HepG2 (cell line): ENCODE measurements around the gene SNED1. TPM values are rescaled to one million over a fixed set of nuclear protein-coding genes. Genes with fewer than 3 reads are reported as not detected.

ENCODE experiments used
- ARID4A ChIP-seq: sonication (generic); formaldehyde crosslinking; IDR thresholded peaks from 2 replicates; pipeline ENCODE4 v1.5.0; 2020; ENCODE audit warnings: mild to moderate bottlenecking, missing genetic modification reagents, borderline replicate concordance
- CEBPB ChIP-seq: IDR thresholded peaks from 2 replicates; pipeline ENCODE4 v1.6.1; 2011; ENCODE audit warnings: low read depth, low read length, improper control_type of control experiment, borderline replicate concordance
- DBP ChIP-seq: sonication (generic); formaldehyde crosslinking; IDR thresholded peaks from 2 replicates; pipeline ENCODE4 v1.4.0; 2020; ENCODE audit warnings: missing genetic modification reagents; ENCODE audit errors: not compliant biosample characterization
- DZIP1 ChIP-seq: sonication (generic); formaldehyde crosslinking; IDR thresholded peaks from 2 replicates; pipeline ENCODE4 v1.5.0; 2020; ENCODE audit warnings: mild to moderate bottlenecking, missing genetic modification reagents
- HOXA9 ChIP-seq: sonication (generic); formaldehyde crosslinking; IDR thresholded peaks from 2 replicates; pipeline ENCODE4 v1.8.1; 2022; ENCODE audit warnings: missing genetic modification reagents, mild to moderate bottlenecking, moderate library complexity, borderline replicate concordance
- MZF1 ChIP-seq: sonication (generic); formaldehyde crosslinking; IDR thresholded peaks from 2 replicates; pipeline ENCODE4 v1.8.1; 2023; ENCODE audit warnings: mild to moderate bottlenecking, missing genetic modification reagents, borderline replicate concordance
- PBX2 ChIP-seq: IDR thresholded peaks from 2 replicates; pipeline ENCODE4 v1.6.1; 2016; ENCODE audit warnings: control low read depth
- REXO4 ChIP-seq: sonication (generic); formaldehyde crosslinking; IDR thresholded peaks from 2 replicates; pipeline ENCODE4 v1.8.0; 2022; ENCODE audit warnings: missing genetic modification reagents, mild to moderate bottlenecking, borderline replicate concordance
- RFXAP ChIP-seq: sonication (generic); formaldehyde crosslinking; IDR thresholded peaks from 2 replicates; pipeline ENCODE4 v1.4.0; 2020; ENCODE audit warnings: missing genetic modification reagents, borderline replicate concordance
- SNAI1 ChIP-seq: sonication (generic); formaldehyde crosslinking; IDR thresholded peaks from 2 replicates; pipeline ENCODE4 v1.5.0; 2020; ENCODE audit warnings: mild to moderate bottlenecking, missing genetic modification reagents, borderline replicate concordance
- SNRNP70 ChIP-seq: fragments of 200-400 bp; formaldehyde crosslinking; IDR thresholded peaks from 2 replicates; pipeline ENCODE4 v1.6.1; 2017; ENCODE audit warnings: mild to moderate bottlenecking, low read depth, low read length, moderate library complexity
- ZBTB7B ChIP-seq: sonication (generic); formaldehyde crosslinking; IDR thresholded peaks from 2 replicates; pipeline ENCODE4 v1.4.0; 2020; ENCODE audit warnings: missing genetic modification reagents
- ZFX ChIP-seq: sonication (generic); formaldehyde crosslinking; IDR thresholded peaks from 2 replicates; pipeline ENCODE4 v1.4.0; 2020; ENCODE audit warnings: mild to moderate bottlenecking, low read depth, missing genetic modification reagents, moderate library complexity
- ZNF264 ChIP-seq: sonication (generic); formaldehyde crosslinking; IDR thresholded peaks from 2 replicates; pipeline ENCODE4 v1.4.0; 2020; ENCODE audit warnings: missing genetic modification reagents
- ZNF280B ChIP-seq: sonication (generic); formaldehyde crosslinking; IDR thresholded peaks from 2 replicates; pipeline ENCODE4 v1.5.0; 2020; ENCODE audit warnings: missing genetic modification reagents, mild to moderate bottlenecking, borderline replicate concordance
- ZNF777 ChIP-seq: sonication (generic); formaldehyde crosslinking; IDR thresholded peaks from 2 replicates; pipeline ENCODE4 v1.4.0; 2020; ENCODE audit warnings: missing genetic modification reagents
- ZNF792 ChIP-seq: IDR thresholded peaks from 2 replicates; pipeline ENCODE4 v1.6.1; 2016
- ZSCAN21 ChIP-seq: sonication (generic); formaldehyde crosslinking; IDR thresholded peaks from 2 replicates; pipeline ENCODE4 v1.8.0; 2022; ENCODE audit warnings: mild to moderate bottlenecking, missing genetic modification reagents, moderate library complexity, borderline replicate concordance
- polyA plus RNA-seq, 8 experiments: library from polyadenylated mRNA; depleted of rRNA in 3 of 8; stranded (reverse) in 7 of 8; unstranded in 1 of 8; fragments of >200 nt; fragmentation: Illumina TruSeq in 4 of 8; extraction: Trizol in 4 of 8; gene quantifications; 2 replicates each; pipeline versions ENCODE4 v1.2.1 to v1.2.3, GENCODE V29; 2011 to 2016; ENCODE audit warnings: low read depth in 4 of 8, missing spikeins in 1 of 8, mixed read lengths in 1 of 8; ENCODE audit not compliant: insufficient read depth in 1 of 8
- total RNA-seq, 5 experiments: library from RNA; depleted of rRNA; stranded (reverse); fragments of >200 nt; fragmentation: Illumina TruSeq; extraction: Trizol; gene quantifications; 2 replicates each; pipeline ENCODE4 v1.2.3, GENCODE V29; 2016; ENCODE audit warnings: low read depth in 1 of 5

SNED1 gene
- total and polyA plus RNA-seq, 2 of the 13 experiments (the other 11 are each of a cell fraction or from before 2014, with no cell fraction given): 0.15 to 0.65 TPM

GRCh38 chr2:240960309-240960970, 38.0 kb upstream of the SNED1 start (continued):
- TF ChIP-seq RFXAP (no peak; the same call in 1 of the 2 replicates), ZFX (CRISPR knock-in tag) (peak; percentile 82), ZNF264 (CRISPR knock-in tag) (peak; percentile 86), PBX2 (no peak), ARID4A (CRISPR knock-in tag) (peak; percentile 78; the same call in 1 of the 2 replicates), ZNF792 (CRISPR knock-in tag) (no peak; the same call in 1 of the 2 replicates), SNAI1 (CRISPR knock-in tag) (peak; percentile 88), SNRNP70 (no peak), REXO4 (no peak), ZNF777 (CRISPR knock-in tag) (no peak), ZBTB7B (CRISPR knock-in tag) (peak; percentile 99), ZNF280B (CRISPR knock-in tag) (peak; percentile 72), ZSCAN21 (peak; percentile 78; the same call in 1 of the 2 replicates), CEBPB (peak; percentile 87), DZIP1 (peak; percentile 95), DBP (CRISPR knock-in tag) (no peak), MZF1 (0 out of 2 replicates have a peak, but pooled peaks have one; percentile 71), HOXA9 (CRISPR knock-in tag) (no peak)
